A549 treated with AZD9567 at 1 μM for 4 hours (cell line): ENCODE data around the gene HMGCL. TPM values are rescaled to one million over a fixed set of nuclear protein-coding genes. Genes with fewer than 3 reads are reported as not detected.

Experiments
- total RNA-seq: library from RNA; stranded (reverse); fragments of 200-300 nt; extraction: Qiagen RNA extraction; gene quantifications from 5 replicates; pipeline ENCODE4 v1.2.3, GENCODE V29; 2022; ENCODE audit not compliant: insufficient read depth

Gene HMGCL
- total RNA-seq: 11.6 to 17.1 TPM (median 15.1 TPM) in 5 replicates

DNA sequence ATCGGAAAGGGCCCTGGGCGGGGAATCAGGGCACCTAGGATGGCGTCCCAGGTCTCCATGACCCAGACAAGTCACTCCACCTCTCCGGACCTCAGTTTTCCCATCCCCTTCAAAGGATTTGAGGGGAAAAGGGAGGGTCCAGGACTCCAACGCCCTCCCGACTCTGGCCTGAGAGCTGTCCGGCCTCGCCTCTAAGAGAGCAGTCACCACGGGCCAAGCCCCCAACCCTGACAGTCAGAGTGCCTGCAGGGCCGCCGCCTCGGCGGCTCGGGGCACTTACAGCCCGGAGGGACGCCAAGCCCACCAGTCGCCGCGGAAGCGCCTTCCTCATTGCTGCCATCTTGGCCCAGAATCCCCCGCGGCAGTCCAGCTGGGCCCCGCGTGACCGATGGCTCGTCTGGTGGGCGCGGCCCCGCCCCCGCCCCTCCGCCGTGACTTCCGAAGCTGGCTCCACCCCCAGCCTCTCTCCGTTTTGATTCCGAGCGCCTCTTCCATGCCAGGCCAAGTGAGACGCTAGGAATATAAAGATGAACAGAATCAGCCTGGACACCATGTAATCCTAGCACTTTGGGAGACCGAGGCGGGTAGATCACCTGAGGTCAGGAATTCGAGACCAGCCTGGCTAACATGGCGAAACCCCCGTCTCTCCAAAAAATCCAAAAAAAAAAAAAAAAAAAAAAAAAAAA is at the start of gene HMGCL:
Gene HMGCL, minus strand, starts transcription at position 354 of the 686 bp plus-strand sequence. Its CDS starts 14 bp downstream, at position 340.

DNA sequence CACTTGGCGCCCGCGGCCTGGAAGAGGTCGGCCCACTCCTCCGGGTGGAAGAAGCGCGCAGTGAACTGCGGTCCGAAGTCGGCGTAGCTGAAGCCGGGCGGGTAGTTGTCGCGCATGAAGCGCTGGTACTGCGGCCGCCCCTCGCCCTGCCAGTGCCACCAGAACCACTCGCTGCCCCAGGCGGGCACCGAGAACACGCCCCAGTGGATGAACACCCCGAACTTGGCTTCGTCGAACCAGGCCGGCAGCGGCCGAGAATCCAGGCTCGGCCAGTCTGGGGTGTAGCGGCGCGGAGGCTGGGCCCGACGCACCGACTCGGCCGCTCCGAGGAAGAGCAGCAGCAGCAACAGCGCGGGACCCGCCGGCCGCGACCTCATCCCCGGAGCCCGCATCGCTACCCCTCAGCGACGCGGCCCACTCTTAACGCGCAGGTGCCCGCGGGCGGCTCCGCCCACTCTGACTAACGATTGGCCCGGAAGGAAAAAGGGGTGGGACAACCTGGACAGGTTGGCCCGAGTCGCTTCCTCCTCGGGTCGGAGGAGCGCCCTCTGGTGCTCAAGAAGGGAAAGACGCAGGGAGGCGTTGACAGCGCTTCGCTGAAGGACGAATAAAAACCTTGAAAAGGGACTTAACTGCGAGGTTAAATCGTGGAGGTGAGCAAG is 42.8 kb upstream of the HMGCL start, which contains the start of gene FUCA1:
Gene FUCA1, minus strand, starts transcription at position 396 of the 662 bp plus-strand sequence. Its CDS starts 4 bp downstream, at position 392.

DNA sequence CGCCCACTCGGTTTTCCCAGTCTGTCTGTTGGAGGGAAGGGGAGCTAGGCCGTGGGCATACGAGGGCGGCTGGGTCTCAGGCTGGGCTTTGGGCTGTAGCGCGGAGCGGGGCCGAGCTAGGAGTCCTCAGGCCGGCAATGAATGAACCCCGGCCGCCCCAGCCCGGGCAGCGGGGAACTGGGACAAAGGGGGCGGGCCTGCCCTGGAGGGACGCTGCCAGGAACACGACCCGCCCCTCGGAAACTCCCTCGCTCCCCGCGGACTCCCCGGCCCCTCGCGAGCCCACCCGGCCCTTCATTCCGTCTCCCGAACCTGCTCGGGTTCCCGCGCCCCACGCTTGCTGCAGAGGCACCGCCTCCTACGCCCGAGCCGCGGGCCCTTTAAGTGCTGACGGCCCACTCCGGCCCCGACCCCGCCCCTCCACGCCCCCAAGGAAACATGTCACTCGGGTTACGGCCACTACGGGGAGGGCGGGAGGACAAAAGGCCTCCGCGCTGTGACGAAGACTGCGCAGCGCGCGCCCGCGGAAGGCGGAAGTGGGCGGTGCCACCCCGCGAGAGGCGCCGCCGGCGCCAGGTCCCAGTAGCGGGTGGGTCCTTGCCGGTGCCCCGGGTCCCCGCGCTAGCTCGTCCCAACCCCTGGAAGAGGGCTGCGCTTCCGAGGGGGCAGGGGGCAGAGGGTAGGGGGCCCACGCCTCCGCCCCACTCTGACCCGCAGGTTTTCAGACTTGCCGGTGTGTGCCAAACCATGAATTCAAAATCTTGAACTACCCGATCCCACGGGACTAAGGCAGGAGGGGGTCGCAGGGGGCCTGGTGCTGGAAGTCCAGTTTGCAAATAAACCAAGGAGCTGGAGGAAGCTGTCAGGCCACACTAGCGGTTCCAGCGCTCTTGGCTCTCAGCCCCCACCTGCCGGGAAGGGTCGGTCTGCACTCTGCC is 24.6 kb downstream of the HMGCL start, which contains the start of gene GALE:
Gene GALE, minus strand, starts transcription at position 355 of the 938 bp plus-strand sequence. CDS start 1,747 bp downstream, outside the sequence.

DNA sequence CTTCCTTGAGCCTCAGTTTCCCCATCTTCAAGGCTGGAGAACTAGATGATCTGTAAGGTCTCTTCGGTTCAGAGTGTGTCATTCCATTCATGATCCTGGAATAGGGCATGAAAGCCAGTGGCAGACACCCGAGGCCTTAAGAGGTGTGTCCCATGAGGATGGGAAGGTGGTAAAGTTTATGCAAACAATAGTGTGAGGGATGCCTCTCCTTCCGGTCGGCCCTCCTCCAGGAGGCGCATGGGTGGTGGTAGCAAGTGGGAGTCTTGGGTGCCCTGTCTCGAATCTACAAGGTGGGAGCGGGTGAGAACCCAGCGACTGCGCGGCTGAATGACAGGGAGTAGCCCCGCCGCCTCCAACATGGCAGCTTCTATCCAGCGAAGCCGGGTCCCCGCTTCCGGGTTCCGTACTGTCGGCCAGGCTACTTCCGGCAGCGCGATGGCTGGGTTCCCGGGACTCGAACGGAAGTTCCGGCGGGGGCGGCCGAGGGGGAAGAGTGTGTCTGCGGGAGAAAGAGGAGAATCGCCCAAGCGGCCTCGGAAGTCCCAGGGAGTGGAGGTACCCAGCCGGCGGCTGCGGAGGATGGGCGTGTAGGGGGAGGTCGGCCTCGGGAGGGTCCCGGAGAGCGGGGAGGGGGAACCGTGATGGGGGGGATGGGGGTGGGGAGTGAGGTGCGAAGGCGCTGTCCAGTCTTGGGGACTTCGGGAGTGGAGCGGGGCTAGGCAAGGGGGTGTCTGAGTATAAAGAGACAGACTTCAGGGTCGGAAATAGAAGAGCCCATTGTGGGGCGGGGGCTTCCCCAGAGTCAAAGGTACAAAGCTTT is 34.3 kb downstream of the HMGCL start, which contains the start of gene LYPLA2:
Gene LYPLA2, plus strand, starts transcription at position 450 of the 820 bp plus-strand sequence. CDS start 1,538 bp downstream, outside the sequence.

GRCh38 chr1:23777979-23778814 is 47.0 kb downstream of the HMGCL start, which contains the start of gene PITHD1:
PITHD1 (plus strand) TSS chr1:23778418; CDS start chr1:23778516, 98 bp downstream.

Other genes starting within 250 kb of the HMGCL start
- 1,287 to 1,484 TPM (median 1,441 TPM) in 5 replicates for gene RPL11, start 133.6 kb downstream of the HMGCL start, total RNA-seq
- gene ELOA, start 82.0 kb downstream of the HMGCL start, total RNA-seq: 27.9 to 32.8 TPM (median 28.8 TPM) in 5 replicates
- gene PITHD1, start 47.0 kb downstream of the HMGCL start, total RNA-seq: 28.4 to 40.6 TPM (median 35.0 TPM) in 5 replicates
- gene LYPLA2, start 34.3 kb downstream of the HMGCL start, total RNA-seq: 55.6 to 74.5 TPM (median 57.7 TPM) in 5 replicates
- gene GALE, start 24.7 kb downstream of the HMGCL start, total RNA-seq: 50.1 to 77.4 TPM (median 69.9 TPM) in 5 replicates
- 9.3 to 13.1 TPM (median 10.8 TPM) in 5 replicates for gene FUCA1, start 42.9 kb upstream of the HMGCL start, total RNA-seq
- not detected in 5 replicates for gene CNR2, start 87.9 kb upstream of the HMGCL start, total RNA-seq
- gene PNRC2, start 134.4 kb upstream of the HMGCL start, total RNA-seq: 26.4 to 64.3 TPM (median 36.8 TPM) in 5 replicates
- gene SRSF10, start 154.9 kb upstream of the HMGCL start, total RNA-seq: 78.8 to 95.3 TPM (median 91.0 TPM) in 5 replicates